PC-3 (cell line): ENCODE data around the gene RFTN1. TPM values are rescaled to one million over a fixed set of nuclear protein-coding genes. Genes with fewer than 3 reads are reported as not detected.

ENCODE experiments used
- ATAC-seq: fragments of 200-7000 bp; cut with Tn5 transposase; 2 replicates; pipeline ENCODE4 v1.9.1; 2020; ENCODE audit warnings: mild to moderate bottlenecking, moderate library complexity
- BruUV-seq: library from RNA; stranded (reverse); fragments of 400-500 nt; replicated peaks from 2 replicates; lab custom pipeline; 2021; lab: Mats Ljungman, UMichigan
- CTCF ChIA-PET: fragments of 300-600 bp; sonication (Branson Sonifier 250); formaldehyde crosslinking; loops from one replicate; lab custom pipeline; 2022; ENCODE audit warnings: antibody characterized with exemption; lab: Charles Lee
- POLR2A ChIA-PET: fragments of 300-600 bp; sonication (Branson Sonifier 250); formaldehyde crosslinking; loops from one replicate; lab custom pipeline; 2022; ENCODE audit warnings: antibody characterized with exemption; ENCODE audit not compliant: unreplicated experiment; lab: Charles Lee
- DNase-seq: peaks from one replicate; pipeline ENCODE4 v3.0.0-alpha.2; 2015
- H2AFZ ChIP-seq: fragments of 300-600 bp; sonication (generic); 2 replicates; pipeline ENCODE4 v1.6.0; 2016; ENCODE audit warnings: antibody characterized with exemption, low read length
- H3F3A ChIP-seq: fragments of 300-600 bp; sonication (generic); one replicate; pipeline ENCODE4 v1.6.0; 2017; ENCODE audit warnings: antibody characterized with exemption, low read length, control low read depth, mild to moderate bottlenecking; ENCODE audit not compliant: unreplicated experiment
- H3K27ac ChIP-seq: fragments of 300-600 bp; sonication (generic); 2 replicates; pipeline ENCODE4 v1.5.1; 2016; ENCODE audit warnings: mild to moderate bottlenecking, low read length
- H3K27me3 ChIP-seq: fragments of 300-600 bp; sonication (generic); 2 replicates; pipeline ENCODE4 v1.6.1; 2016; ENCODE audit warnings: low read length, mixed read lengths
- H3K36me3 ChIP-seq: fragments of 300-600 bp; sonication (generic); 2 replicates; pipeline ENCODE4 v1.6.1; 2016; ENCODE audit warnings: low read depth, mixed run types, low read length, mixed read lengths
- H3K4me1 ChIP-seq: fragments of 300-600 bp; sonication (generic); 2 replicates; pipeline ENCODE4 v1.5.1; 2016; ENCODE audit warnings: low read length; ENCODE audit not compliant: insufficient read depth
- H3K4me2 ChIP-seq: fragments of 300-600 bp; sonication (generic); 2 replicates; pipeline ENCODE4 v1.6.0; 2016; ENCODE audit warnings: low read length
- H3K4me3 ChIP-seq: fragments of 300-600 bp; sonication (generic); 2 replicates; pipeline ENCODE4 v1.5.1; 2016; ENCODE audit warnings: mild to moderate bottlenecking, low read length, mixed read lengths
- H3K79me2 ChIP-seq: fragments of 300-600 bp; sonication (generic); 2 replicates; pipeline ENCODE4 v1.6.1; 2017; ENCODE audit warnings: low read length, mixed read lengths
- H3K9ac ChIP-seq: fragments of 300-600 bp; sonication (generic); 2 replicates; pipeline ENCODE4 v1.6.0; 2016; ENCODE audit warnings: mild to moderate bottlenecking, low read length
- H3K9me2 ChIP-seq: fragments of 300-600 bp; sonication (generic); replicated peaks from 2 replicates; pipeline ENCODE4 v1.6.1; 2016; ENCODE audit warnings: mixed run types, low read length, mixed read lengths
- H3K9me3 ChIP-seq: fragments of 300-600 bp; sonication (generic); 2 replicates; pipeline ENCODE4 v1.6.1; 2016; ENCODE audit warnings: low read length, mixed read lengths
- H4K20me1 ChIP-seq: fragments of 300-600 bp; sonication (generic); 2 replicates; pipeline ENCODE4 v1.6.1; 2016; ENCODE audit warnings: low read length, mixed read lengths
- CTCF ChIP-seq: fragments of 300-600 bp; sonication (generic); conservative IDR thresholded peaks from 2 replicates; pipeline ENCODE4 v1.5.1; 2017; ENCODE audit warnings: antibody characterized with exemption, low read depth, mild to moderate bottlenecking, low read length
- EZH2 ChIP-seq: fragments of 300-600 bp; sonication (generic); IDR thresholded peaks from one replicate; pipeline ENCODE4 v1.6.1; 2017; ENCODE audit warnings: antibody characterized with exemption, mild to moderate bottlenecking, low read length; ENCODE audit not compliant: unreplicated experiment
- EZH2phosphoT487 ChIP-seq: fragments of 300-600 bp; sonication (generic); IDR thresholded peaks from 2 replicates; pipeline ENCODE4 v1.6.1; 2018; ENCODE audit warnings: mild to moderate bottlenecking, antibody characterized with exemption, low read length, borderline replicate concordance
- intact Hi-C: fragments of 100-400 bp; cut with micrococcal nuclease; formaldehyde crosslinking; loops from 2 replicates; pipeline ENCODE4 v1.9.0; 2023
- total RNA-seq: library from RNA; depleted of rRNA; stranded (reverse); fragments of >200 nt; gene quantifications from 2 replicates; pipeline ENCODE4 v1.2.3, GENCODE V29; 2014

Gene RFTN1
- total RNA-seq, 1 experiment from 2014 or later, result 9.7 TPM

GRCh38 chr3:16463914-16464313 lies 49.6 kb downstream of the RFTN1 start:
- CTCF ChIA-PET, result no interaction called here
- no peak for TF ChIP-seq EZH2
- no peak for TF ChIP-seq CTCF
- no peak for TF ChIP-seq EZH2phosphoT487
- Histone ChIP-seq H3K9ac (no peak overlapping the region), H3K9me3 (no peaks in the 10 kb centered on the region), H4K20me1 (no peaks in the 10 kb centered on the region), H3K4me2 (no peak overlapping the region), H3K79me2 (no peaks in the 10 kb centered on the region), H3K27me3 (no peaks in the 10 kb centered on the region), H2AFZ (no peak overlapping the region), H3K4me3 (no peak overlapping the region), H3K4me1 (no peaks in the 10 kb centered on the region), H3F3A (no peaks in the 10 kb centered on the region), H3K36me3 (no peaks in the 10 kb centered on the region), H3K27ac (no peak overlapping the region), H3K9me2 (no peaks in the 10 kb centered on the region)
- BruUV-seq, result no TSS peak
- intact Hi-C loops, result no loop called here
- ATAC-seq, result no peak
- POLR2A ChIA-PET, result no interaction called here
- DNase-seq, result no peak

- intact Hi-C loops, result no loop called here
These were observed 50.4 kb downstream of the RFTN1 start for GRCh38 chr3:16463119-16463518.

More at GRCh38 chr3:16463119-16463518, 50.4 kb downstream of the RFTN1 start:
- Histone ChIP-seq H3F3A (no peaks in the 10 kb centered on the region), H3K4me1 (no peaks in the 10 kb centered on the region), H3K4me3 (no peak overlapping the region), H3K27ac (no peak overlapping the region), H3K27me3 (no peaks in the 10 kb centered on the region), H4K20me1 (no peaks in the 10 kb centered on the region), H3K36me3 (no peaks in the 10 kb centered on the region), H3K9me3 (no peaks in the 10 kb centered on the region), H3K79me2 (no peaks in the 10 kb centered on the region), H3K9ac (no peak overlapping the region), H3K4me2 (no peak overlapping the region), H2AFZ (no peak overlapping the region), H3K9me2 (no peaks in the 10 kb centered on the region)
- DNase-seq, result no peak
- TF ChIP-seq EZH2 (no peak), CTCF (no peak), EZH2phosphoT487 (no peak)
- ChIA-PET CTCF (no interaction called here), POLR2A (no interaction called here)
- BruUV-seq, result no TSS peak
- no peak for ATAC-seq
